GM10248 (cell line): ENCODE results near the gene DUSP1.

ENCODE experiments used
- CTCF ChIA-PET: fragments of 300-600 bp; sonication (Branson Sonifier 250); formaldehyde crosslinking; extraction: SDS; loops from one replicate; lab custom pipeline; 2021; ENCODE audit warnings: antibody characterized with exemption; lab: Yijun Ruan, JAX
- POLR2A ChIA-PET: fragments of 350-650 bp; sonication (Branson Sonifier 250); formaldehyde crosslinking; extraction: SDS; loops from one replicate; lab custom pipeline; 2020; ENCODE audit warnings: antibody characterized with exemption; lab: Yijun Ruan, JAX
- DNase-seq: peaks from one replicate; pipeline ENCODE4 v3.0.0; 2012; ENCODE audit errors: extremely low spot score
- CTCF ChIP-seq: IDR thresholded peaks from 2 replicates; pipeline ENCODE4 v1.5.1; 2012; ENCODE audit warnings: mild to moderate bottlenecking, low read depth; ENCODE audit errors: extremely low read depth, missing control alignments, control extremely low read depth

The DUSP1 gene

GRCh38 chr5:172793577-172794488 is 22.8 kb upstream of the DUSP1 start:
- TF ChIP-seq CTCF = no peak
- ChIA-PET CTCF (interaction anchor here (1.3 to 8.7 kb wide), 4 partner anchors 9 to 22 kb away, joined by 3 to 57 read pairs (median 8); partner anchors contain the start of gene DUSP1), POLR2A (interaction anchor here (3.5 kb wide), 1 partner anchor 23 kb away, joined by 14 read pairs; the partner anchor contains the start of gene DUSP1)

GRCh38 chr5:172792701-172793570 is 21.9 kb upstream of the DUSP1 start:
- no peak for DNase-seq
- TF ChIP-seq CTCF = no peak
- CTCF ChIA-PET = interaction anchor here (1.3 to 8.7 kb wide), 3 partner anchors 15 to 21 kb away, joined by 3 to 57 read pairs (median 7); partner anchors contain the start of gene DUSP1
- POLR2A ChIA-PET = interaction anchor here (3.5 kb wide), 1 partner anchor 22 kb away, joined by 14 read pairs; the partner anchor contains the start of gene DUSP1

More at GRCh38 chr5:172793577-172794488, 22.8 kb upstream of the DUSP1 start:
- DNase-seq = peak; percentile 60

- no peak for TF ChIP-seq CTCF
- ChIA-PET CTCF (interaction anchor here (0.8 to 8.7 kb wide), 4 partner anchors 9 to 20 kb away, joined by 3 to 57 read pairs (median 6); partner anchors contain the start of gene DUSP1), POLR2A (interaction anchor here (0.6 to 3.5 kb wide), 2 partner anchors 21 to 23 kb away, joined by 4 to 14 read pairs; partner anchors contain the start of gene DUSP1)
- DNase-seq = no peak
These were observed 20.9 kb upstream of the DUSP1 start for GRCh38 chr5:172791726-172792445.

GRCh38 chr5:172791286-172791685 is 20.3 kb upstream of the DUSP1 start:
- no peak for DNase-seq
- POLR2A ChIA-PET = interaction anchor here (0.5 to 3.5 kb wide), 2 partner anchors 13 to 21 kb away, joined by 8 to 14 read pairs; partner anchors contain the start of gene DUSP1
- no peak for TF ChIP-seq CTCF
- CTCF ChIA-PET = interaction anchor here (0.8 to 8.7 kb wide), 5 partner anchors 8 to 142 kb away, joined by 3 to 57 read pairs (median 4); partner anchors contain the start of gene DUSP1

- ChIA-PET CTCF (interaction anchor here (0.9 to 8.7 kb wide), 4 partner anchors 13 to 142 kb away, joined by 3 to 57 read pairs (median 6); partner anchors contain the start of gene DUSP1), POLR2A (no interaction called here)
- DNase-seq = no peak
- TF ChIP-seq CTCF = no peak
These were observed 19.5 kb upstream of the DUSP1 start for GRCh38 chr5:172790496-172790889.
